GM12875 (cell line): ENCODE results near the gene TMEM121.

Source experiments
- H3K4me3 ChIP-seq: one replicate; pipeline ENCODE4 v1.5.1; 2011; ENCODE audit warnings: low read depth, low read length, control low read depth
- CTCF ChIP-seq: IDR thresholded peaks from 2 replicates; pipeline ENCODE4 v1.5.1; 2011; ENCODE audit warnings: low read depth, mild to moderate bottlenecking, control low read depth, inconsistent platforms, low read length, moderate library complexity, borderline replicate concordance; ENCODE audit not compliant: insufficient read depth

TMEM121 gene

DNA sequence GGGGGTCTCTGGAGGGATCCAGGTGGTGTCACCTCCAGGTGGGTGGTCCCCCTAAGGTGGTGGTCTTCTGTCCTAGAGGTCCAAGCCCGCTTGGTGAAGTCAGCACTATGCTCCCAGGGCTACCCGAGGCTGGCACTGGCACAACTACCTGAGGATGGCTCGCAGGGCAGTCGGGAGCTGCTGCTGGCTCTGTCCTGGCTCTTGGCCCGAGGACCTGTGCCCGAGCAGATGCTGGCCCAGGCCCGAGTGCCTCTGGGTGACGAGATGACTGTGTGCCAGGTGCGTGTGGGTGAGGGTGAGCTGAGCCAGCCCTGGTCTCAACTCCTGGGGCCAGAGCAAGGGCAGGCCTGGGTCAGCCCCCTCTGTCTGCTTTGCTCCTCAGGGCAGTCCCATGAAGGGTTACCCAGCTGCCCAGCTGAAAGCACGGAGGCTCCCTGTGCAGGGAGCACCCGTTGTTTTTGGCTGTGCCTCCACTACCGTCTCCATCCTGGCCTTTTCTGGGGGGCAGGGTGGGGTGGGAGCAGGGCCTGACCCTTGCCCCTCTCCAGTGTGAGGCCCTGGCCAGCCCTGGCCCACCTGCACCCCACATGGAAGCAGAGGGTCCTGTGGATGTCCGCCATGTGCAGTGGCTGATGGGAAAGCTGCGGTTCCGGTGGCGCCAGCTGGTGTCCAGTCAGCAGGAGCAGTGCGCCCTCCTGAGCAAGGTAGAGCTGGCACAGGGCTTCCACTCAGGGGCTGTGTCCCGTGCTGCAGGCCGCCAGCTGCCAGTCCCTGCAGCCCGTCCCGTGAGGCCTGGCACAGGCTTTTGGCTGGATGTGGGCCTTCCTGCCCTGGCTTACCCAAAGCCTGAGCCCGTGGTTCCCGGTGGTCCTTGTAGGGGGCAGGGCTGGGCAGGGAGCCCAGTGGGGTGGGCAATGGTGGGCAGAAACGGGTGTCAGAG is 34.1 kb upstream of the TMEM121 start:
- no peak for TF ChIP-seq CTCF
- H3K4me3 ChIP-seq: peak overlapping the region; percentile 97

DNA sequence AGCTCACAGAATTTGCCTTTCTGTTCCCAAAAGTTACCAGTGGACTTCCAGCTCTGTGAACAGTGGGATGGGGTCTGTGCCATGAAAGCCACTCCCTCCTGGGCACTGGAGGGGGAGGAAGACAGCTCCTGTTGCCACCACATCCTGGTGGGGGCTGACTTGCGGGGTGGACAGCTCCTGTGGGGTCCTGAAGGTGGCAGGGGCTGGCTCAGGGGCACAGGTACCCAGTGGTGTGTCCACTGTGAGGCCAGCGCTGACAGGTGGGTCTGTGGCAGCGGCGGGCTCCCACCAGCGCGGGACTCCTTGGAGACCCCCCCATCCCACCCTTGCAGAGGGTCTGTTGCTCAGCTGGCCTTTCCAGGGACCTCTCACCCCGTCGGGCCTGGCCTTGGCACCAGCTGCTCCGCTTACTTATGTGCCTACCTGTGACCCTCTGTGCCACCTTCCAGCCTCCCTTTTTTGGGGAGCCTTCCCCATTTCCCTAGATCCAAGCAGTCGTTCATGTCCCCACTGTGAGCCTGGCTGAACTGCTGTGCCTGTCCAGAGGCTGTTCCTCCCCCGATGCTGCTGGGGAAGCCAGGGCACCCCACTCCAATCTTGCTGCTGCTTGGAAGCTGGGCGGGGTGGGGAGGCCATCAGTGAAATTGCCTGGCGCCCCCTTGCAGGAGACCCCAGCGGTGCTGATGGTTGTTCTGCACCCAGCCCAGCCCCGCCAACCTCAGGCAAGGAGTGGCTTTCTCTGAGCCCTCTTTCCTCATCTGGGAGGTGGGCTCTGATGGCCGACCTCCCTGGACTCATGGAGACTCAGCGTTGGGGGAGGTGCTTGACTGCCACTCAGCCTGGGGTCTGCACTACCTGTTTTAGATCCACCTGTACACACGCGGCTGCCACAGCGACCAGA is 33.2 kb upstream of the TMEM121 start:
- no peak for TF ChIP-seq CTCF
- H3K4me3 ChIP-seq: no peak overlapping the region

DNA sequence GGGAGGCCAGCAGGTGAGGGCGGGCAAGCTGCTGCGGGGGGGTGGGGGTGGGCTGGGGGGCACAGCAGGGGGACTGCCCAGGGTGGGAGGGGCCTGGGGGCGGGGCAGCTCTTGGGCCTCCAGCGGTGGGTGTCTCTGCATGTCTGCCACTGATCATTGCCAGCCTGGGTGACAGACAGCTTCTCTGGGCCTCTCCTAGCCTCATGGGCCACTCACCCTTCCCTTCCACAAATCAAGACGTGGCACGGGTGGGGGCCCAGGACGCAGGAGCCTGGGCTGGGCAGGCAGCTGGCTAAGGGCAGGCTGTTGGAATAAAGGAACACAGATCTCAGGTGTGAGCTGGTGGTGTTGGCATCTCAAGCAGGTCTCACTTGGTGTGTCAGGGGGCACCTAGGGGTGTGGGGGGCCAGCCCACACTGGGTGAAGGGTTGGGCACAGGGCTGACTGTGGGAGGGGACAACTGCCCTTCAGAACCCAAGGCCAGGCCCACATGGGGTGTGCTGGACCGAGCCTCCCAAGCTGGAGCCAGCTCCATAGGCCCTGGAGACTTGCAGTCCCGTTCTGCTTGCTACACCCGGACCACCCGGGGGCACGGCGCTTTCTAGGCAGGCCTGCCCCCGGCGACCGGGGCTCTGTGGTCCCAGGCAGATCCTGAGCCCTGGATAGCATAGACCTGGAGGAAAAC is 32.3 kb upstream of the TMEM121 start:
- no peak overlapping the region for H3K4me3 ChIP-seq
- TF ChIP-seq CTCF: no peak

- TF ChIP-seq CTCF: no peak
- no peak overlapping the region for H3K4me3 ChIP-seq
These were observed 31.8 kb upstream of the TMEM121 start for GRCh38 chr14:105494606-105494929.

DNA sequence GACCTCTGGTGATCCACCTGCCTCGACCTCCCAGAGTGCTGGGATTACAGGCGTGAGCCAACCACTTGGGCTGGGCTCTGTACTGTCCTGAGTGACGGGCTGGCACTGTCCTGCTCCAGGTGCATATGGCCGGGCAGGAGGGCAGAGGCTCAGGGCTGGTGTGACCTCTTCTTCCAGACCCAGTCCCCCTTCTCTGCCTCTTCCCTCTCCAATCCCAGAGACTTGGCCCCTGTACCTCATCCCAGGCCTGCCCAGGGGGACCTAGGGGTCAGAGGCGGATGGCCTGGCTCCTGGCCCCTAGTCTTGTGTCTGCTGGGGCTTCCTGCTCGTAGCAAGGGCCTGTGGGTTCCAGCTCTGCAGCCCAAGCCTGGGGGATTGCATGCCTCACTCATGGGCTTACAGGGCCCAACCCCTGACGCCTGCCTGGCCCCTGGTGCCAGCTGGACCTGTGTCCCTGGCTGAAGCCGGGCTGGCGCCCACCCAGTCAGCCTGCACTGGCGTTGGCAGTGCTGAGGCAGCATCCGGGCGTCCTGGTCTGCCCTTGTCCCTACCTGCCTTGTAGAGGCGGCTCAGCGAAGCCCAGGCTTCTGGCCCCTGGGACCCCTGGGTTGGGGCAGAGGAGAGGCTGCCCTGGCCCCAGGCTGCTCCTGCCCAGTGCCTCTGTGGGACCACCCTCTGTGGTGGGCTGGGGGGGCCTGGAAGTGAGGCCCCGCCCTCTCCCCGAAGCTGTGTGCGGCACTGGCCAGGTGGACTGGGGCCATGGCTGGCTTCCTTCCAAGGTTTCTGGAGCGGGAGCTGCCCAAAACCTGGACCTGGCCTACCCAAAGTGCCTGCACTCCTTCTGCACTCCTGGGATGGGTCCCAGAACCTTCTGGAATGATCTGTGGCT is 31.0 kb upstream of the TMEM121 start:
- H3K4me3 ChIP-seq: no peak overlapping the region
- no peak for TF ChIP-seq CTCF

DNA sequence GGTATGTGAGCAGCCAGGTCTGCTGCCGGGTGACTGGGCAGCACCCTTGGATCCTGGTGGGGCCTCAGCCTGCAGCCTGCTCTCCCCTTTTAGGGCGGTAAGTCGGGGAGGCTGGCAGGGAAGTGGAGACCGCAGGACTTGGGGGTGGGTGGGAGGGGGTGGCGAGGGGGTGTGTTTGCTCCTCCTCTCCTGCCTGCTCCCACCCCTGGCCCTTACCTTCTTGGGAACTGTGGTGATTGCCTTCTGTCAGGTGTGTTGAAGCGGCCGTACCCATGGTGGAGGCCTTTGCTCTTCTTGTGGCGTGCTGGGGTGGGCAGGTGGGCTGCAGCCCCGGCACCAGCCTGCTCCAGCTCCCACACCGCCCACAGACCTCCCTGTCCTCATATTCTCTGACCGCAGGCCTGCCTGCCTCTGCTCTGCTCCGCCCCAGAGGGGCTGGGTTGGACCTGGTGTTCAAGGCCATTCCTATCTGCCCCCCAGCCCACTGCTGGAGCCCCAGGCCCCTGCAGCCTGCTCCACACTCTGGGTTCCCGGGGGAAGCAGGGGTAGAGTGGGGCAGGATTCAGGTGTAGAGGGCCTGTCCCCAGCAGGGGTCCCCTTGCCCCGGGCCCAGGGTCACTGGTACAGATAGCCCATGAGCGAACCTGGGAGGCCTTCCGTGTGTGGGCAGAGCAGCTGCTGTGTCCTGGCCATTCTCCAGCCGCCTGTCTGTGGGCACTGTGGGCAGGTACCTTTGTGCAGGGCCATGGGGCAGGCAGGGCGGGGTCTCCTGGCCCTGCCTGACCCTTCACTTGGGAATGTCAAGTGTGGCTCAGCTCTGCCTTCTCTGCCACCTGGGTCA is 30.2 kb upstream of the TMEM121 start:
- no peak for TF ChIP-seq CTCF
- H3K4me3 ChIP-seq: no peak overlapping the region
